Fibroblast of upper back skin (primary cell): Measurements from ENCODE around the gene CTNNA3.

Experiments
- DNase-seq: peaks from one replicate; pipeline ENCODE4 v3.0.0-alpha.2; 2013

Gene CTNNA3

GRCh38 chr10:67098461-67098860 is 597.5 kb downstream of the CTNNA3 start:
- DNase-seq, result peak; percentile 33

DNA sequence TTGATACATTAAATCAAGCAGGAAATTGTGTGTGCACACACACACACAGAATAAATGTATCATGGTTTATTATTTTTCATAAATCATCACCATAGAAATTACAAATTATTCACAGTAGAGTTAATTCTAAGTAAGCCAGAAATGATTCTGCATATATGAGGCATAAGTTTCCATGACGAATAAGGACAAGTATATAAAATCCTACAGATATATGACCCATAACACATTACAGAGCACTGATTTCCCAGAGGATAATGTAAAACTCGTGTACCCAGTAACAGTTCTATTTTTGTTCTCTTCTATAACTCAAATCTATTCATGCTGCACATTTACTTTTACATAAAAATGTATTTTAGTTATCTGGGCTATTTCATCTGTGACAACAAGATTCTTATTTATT is 600.5 kb downstream of the CTNNA3 start:
- DNase-seq, result no peak

DNA sequence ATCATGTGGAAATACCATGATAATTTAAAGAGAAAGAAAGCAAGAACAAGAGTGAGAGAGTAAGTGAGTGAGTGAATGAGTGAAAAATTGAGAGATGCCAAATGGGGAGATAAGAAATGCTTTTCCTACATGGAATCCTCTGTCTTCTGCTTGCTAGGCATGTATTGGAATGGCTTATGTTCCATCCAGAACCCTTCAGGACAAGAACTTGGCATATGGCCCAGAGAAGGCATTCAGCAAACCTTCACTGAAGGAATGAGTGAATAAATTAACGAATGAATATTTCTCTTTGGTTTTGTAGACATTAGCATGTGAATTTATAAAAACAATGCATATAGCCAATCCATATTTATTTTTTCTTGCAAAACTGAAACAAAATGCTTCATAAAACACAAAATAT is 608.0 kb downstream of the CTNNA3 start:
- DNase-seq, result no peak

DNA sequence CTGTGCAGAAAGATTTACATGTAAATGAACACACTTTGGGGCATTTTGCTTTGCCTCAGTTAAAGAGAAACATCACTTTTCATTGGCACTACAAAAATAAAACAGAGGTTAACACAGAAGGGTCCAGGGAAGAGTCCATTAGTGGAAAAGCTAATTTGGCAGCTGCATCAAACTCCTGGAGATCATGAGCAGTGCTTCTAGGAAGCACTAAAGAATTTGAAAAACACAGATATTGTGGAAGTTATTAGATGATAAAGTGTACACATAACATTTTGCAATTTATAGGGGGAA is 608.9 kb downstream of the CTNNA3 start:
- DNase-seq, result no peak

DNA sequence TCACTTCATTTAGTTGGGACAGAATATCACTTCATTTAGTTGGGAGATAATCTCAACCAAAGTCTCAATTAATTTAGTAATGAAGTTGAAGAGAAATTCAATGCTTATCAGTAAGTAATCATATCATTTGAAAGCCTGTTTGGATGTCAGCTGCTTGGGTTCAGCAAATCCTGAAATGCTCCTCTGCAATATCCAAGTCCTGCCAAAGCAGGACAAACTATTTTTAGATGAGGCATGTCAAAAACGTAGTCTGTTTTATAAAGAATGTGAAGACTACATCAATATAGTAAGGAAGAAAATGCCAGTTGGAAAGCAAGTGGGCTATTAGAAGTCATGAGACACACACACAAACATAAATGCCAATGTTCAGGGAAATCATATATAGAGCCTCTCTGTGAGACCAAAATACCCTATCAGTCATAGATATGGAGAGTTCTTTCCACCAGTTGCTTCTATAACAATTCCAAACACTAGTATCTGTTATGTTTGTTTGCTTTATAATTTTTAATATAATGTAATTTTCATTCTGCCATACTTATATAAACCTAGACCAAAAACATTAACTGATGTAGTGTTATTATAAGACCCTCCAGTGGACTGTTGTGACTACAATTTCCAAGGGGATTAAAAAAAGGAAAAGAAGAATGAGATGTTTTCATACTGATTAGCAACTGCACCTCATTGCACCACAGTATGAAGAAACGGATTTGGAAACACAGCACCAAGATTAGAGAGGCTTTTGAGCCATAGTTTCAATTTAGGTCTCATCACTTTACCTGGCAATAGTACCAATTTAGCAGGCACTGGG is 609.5 kb downstream of the CTNNA3 start:
- no peak for DNase-seq

- peak; percentile 11 for DNase-seq
These were observed 616.9 kb downstream of the CTNNA3 start for GRCh38 chr10:67079126-67079525.

- DNase-seq, result peak; percentile 61
These were observed 618.6 kb downstream of the CTNNA3 start for GRCh38 chr10:67077376-67077775.

GRCh38 chr10:67076144-67076543 is 619.9 kb downstream of the CTNNA3 start:
- DNase-seq, result peak; percentile 7

- DNase-seq, result no peak
These were observed 620.5 kb downstream of the CTNNA3 start for GRCh38 chr10:67075491-67075971.

- no peak for DNase-seq
These were observed 623.3 kb downstream of the CTNNA3 start for GRCh38 chr10:67072654-67073053.

GRCh38 chr10:67050415-67050814 is 645.6 kb downstream of the CTNNA3 start:
- DNase-seq, result no peak

- DNase-seq, result no peak
These were observed 646.0 kb downstream of the CTNNA3 start for GRCh38 chr10:67049988-67050387.

DNA sequence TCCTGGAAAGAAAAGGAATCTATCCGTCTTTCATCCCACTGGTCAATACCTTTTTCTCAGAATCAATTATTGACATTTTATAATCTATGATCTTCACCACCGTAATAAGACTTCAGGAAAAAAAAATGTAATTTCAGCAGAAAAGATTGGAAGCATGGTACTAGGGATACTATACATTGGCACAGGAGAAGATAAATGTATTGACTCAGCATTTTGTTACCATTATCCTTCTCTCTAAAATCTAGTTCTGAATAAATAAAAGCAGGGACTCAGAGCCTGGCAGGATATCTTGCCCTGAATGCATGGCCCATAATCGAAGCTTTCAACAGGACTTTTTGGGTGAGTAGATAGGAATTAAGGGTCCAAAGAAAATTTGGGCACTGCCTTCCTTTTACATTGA is 649.5 kb downstream of the CTNNA3 start:
- no peak for DNase-seq

DNA sequence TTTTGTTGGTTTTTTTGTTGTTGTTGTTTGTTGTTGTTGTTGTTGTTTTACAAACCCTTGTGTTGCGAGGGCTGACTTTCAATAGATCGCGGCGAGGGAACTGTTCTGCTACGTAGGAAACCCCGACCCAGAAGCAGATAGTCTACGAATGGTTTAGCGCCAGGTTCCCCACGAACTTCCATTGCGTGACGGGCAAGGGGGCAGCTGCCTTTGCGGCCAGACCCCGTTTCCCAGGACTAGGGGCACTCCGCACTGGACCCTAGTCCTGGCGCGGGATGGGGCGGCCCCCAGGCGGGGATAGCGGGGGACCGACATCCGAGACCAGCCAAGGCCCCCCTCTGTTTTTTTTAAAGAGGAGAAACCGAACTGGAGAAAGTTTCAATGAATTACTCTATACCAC is 650.6 kb downstream of the CTNNA3 start:
- DNase-seq, result no peak

GRCh38 chr10:67043041-67043440 is 653.0 kb downstream of the CTNNA3 start:
- DNase-seq, result peak; percentile 23

- no peak for DNase-seq
These were observed 659.2 kb downstream of the CTNNA3 start for GRCh38 chr10:67036808-67037207.

GRCh38 chr10:67033878-67034277 is 662.1 kb downstream of the CTNNA3 start:
- no peak for DNase-seq

GRCh38 chr10:67022099-67022498 is 673.9 kb downstream of the CTNNA3 start:
- DNase-seq, result no peak

GRCh38 chr10:67017218-67017617 is 678.8 kb downstream of the CTNNA3 start:
- DNase-seq, result peak; percentile 14

DNA sequence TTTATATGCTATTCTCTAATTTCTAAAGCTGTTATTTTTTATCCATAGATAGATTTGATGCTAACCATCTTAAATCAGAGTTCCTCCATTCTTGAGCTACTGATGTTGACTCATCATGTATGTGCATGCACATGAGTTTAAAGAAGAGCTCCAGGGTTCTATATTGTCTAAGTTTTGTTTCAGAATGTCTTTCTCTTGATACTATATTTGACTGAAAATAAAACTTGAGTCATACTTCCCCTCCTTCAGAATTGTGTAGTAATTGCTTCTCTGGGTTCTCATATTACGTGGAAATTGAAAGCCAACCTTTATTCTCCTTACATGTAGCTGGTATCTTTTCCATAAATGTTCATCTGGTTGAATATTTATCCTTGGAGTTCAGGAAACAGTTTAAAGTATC is 680.8 kb downstream of the CTNNA3 start:
- peak; percentile 9 for DNase-seq

DNA sequence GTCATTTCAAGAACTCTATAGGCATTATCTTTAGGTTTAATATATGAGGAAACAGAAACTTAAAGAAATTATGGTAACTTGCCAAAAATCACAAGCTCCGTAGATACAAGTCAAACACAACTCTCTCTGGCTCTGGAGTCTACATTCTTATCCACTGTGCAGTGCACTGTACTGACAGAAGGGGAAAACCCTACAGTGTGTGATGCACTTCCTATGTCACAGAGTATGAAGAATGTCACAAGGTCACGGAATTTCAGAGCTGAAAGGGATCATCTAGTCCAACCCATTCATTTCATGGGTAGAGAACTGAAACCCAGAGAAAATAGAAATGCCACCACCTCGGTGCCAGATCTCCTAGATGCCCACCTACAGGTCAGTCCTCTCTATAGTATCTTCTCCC is 684.0 kb downstream of the CTNNA3 start:
- no peak for DNase-seq

DNA sequence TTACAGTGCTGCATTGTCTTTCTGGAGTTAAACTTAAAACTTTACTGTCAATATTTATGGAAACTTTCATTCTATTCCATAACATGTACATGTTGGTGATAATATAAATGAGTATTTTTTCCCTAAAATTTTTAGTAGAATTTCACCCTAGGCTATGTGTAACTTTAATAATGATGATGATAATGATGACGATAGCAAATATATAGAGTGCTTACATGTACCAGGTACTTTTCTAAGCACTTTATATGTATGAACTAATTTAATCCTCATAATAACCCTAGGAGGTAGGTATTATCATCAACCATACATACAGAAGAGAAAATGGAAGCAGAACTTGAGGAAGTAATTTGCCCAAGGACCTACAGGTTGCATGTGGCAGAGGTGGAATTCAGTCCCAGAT is 684.5 kb downstream of the CTNNA3 start:
- DNase-seq, result no peak

GRCh38 chr10:67005981-67006380 is 690.0 kb downstream of the CTNNA3 start:
- DNase-seq, result no peak

DNA sequence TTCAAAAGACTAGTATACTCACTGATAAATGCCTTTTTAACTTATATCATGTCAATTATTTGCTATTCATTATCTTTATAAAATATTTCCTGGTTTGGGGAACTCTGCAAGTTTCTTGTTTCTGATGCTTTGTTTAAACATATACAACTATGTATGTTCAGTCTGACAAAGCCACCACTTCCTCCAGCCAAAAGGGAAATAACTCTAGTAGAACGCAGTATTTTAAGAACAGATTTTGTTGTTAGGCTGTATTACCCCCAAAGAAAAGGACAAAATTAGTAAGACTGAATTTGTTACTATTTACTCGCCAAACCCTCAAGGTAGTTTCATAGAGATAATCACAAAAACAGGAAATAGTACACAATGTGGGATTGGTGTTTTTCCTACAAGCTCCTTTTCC is 691.3 kb downstream of the CTNNA3 start:
- DNase-seq, result no peak
